Testis (tissue), 3 donors: ENCODE results near the gene SESN2. TPM values are rescaled to one million over a fixed set of nuclear protein-coding genes. Genes with fewer than 3 reads are reported as not detected.

Experiments used
- DNase-seq: peaks from one replicate; pipeline ENCODE4 v3.0.0-alpha.2; 2019
- H3K27ac ChIP-seq, 2 donors: fragments of 200-600 bp; sonication (generic); one replicate each; pipeline ENCODE4 v1.5.1; 2019
- H3K27me3 ChIP-seq: fragments of 200-600 bp; sonication (generic); one replicate; pipeline ENCODE4 v1.5.1; 2019
- H3K36me3 ChIP-seq: fragments of 200-600 bp; sonication (generic); one replicate; pipeline ENCODE4 v1.5.1; 2017; ENCODE audit warnings: low read depth; ENCODE audit errors: missing control alignments
- H3K4me1 ChIP-seq: fragments of 200-600 bp; sonication (generic); one replicate; pipeline ENCODE4 v1.5.1; 2019
- H3K4me3 ChIP-seq, 2 donors: fragments of 200-600 bp; sonication (generic); one replicate each; pipeline ENCODE4 v1.5.1; 2017 to 2019
- H3K9me3 ChIP-seq: fragments of 200-600 bp; sonication (generic); one replicate; pipeline ENCODE4 v1.5.1; 2017
- CTCF ChIP-seq, 3 experiments: fragments of 450-650 bp in 2 of 3; fragments of 200-600 bp in 1 of 3; sonication (generic) in 1 of 3; IDR thresholded peaks; one replicate each; pipeline ENCODE4 v1.5.1; 2016 to 2019; ENCODE audit warnings: antibody characterized with exemption in 3 of 3, mild to moderate bottlenecking in 2 of 3, moderate library complexity in 1 of 3
- POLR2A ChIP-seq: fragments of 450-650 bp; IDR thresholded peaks from one replicate; pipeline ENCODE4 v1.6.1; 2017; ENCODE audit warnings: antibody characterized with exemption, mild to moderate bottlenecking, moderate library complexity
- WGBS, 2 donors: methylation state at CpG; one replicate each; pipeline ENCODE4 v1.1.5; 2018; 5-methylcytosine and 5-hydroxymethylcytosine counted together
- intact Hi-C: fragments of 100-400 bp; cut with DNase I; formaldehyde crosslinking; loops from one replicate; pipeline ENCODE4 v1.15.1; 2023; ENCODE audit warnings: low total_unique reads
- polyA plus RNA-seq: library from polyadenylated mRNA; stranded (reverse); fragments of 350-450 nt; fragmentation: Illumina TruSeq; extraction: RNeasy Lipid Tissue Mini Kit (QIAGEN cat#74804); gene quantifications from one replicate; pipeline ENCODE4 v1.2.3, GENCODE V29; 2014; ENCODE audit warnings: low read depth, low replicate concordance; ENCODE audit not compliant: insufficient read depth
- total RNA-seq, 2 donors: library from RNA; depleted of rRNA; stranded (reverse); fragments of >200 nt; gene quantifications; one replicate each; pipeline ENCODE4 v1.2.3, GENCODE V29; 2016

Gene SESN2
- total and polyA plus RNA-seq, 3 donors from 2014 or later: 16.9 to 43.7 (median 36.7) TPM

GRCh38 chr1:28257736-28258135, 1.6 kb upstream of the SESN2 start:
- Histone ChIP-seq H3K36me3 (no peaks in the 10 kb centered on the region), H3K4me1 (peaks cover 9% of the 10 kb centered on the region), H3K9me3 (no peaks in the 10 kb centered on the region), H3K4me3 (no peak overlapping the region), H3K27me3 (no peaks in the 10 kb centered on the region), H3K27ac (no peak overlapping the region)
- DNase-seq: no peak
- WGBS, 2 donors: 94 to 100% methylated on average over 4 of the region's 4 CpGs
- intact Hi-C loops: no loop called here
- TF ChIP-seq CTCF (IDR thresholded peaks at IDR 0.05) (no peak), POLR2A (no peak)

GRCh38 chr1:28258628-28259251, 578 bp upstream of the SESN2 start:
- no peaks in the 10 kb centered on the region for H3K36me3 ChIP-seq
- intact Hi-C loops: no loop called here
- no peaks in the 10 kb centered on the region for H3K9me3 ChIP-seq
- DNase-seq: peak; percentile 33
- no peak for TF ChIP-seq POLR2A
- TF ChIP-seq CTCF (IDR thresholded peaks at IDR 0.05): no peak
- WGBS, 2 donors: 1 to 3% methylated on average over 12 of the region's 12 CpGs
- peaks cover 13% of the 10 kb centered on the region for H3K4me1 ChIP-seq
- H3K4me3 ChIP-seq: peak overlapping the region; percentile 65 to 98
- H3K27me3 ChIP-seq: no peaks in the 10 kb centered on the region
- H3K27ac ChIP-seq: no peak overlapping the region

GRCh38 chr1:28259934-28260802, 850 bp downstream of the SESN2 start:
- H3K27ac ChIP-seq: peak overlapping the region; percentile 41 to 91
- no peaks in the 10 kb centered on the region for H3K9me3 ChIP-seq
- intact Hi-C loops: no loop called here
- no peaks in the 10 kb centered on the region for H3K27me3 ChIP-seq
- H3K4me1 ChIP-seq: peaks cover 13% of the 10 kb centered on the region
- H3K4me3 ChIP-seq: peak overlapping the region; percentile 65 to 98
- TF ChIP-seq POLR2A (no peak), CTCF (IDR thresholded peaks at IDR 0.05) (no peak)
- peak; percentile 82 for DNase-seq
- WGBS, 2 donors: 2 to 4% methylated on average over 12 to 64 of the region's 66 CpGs
- H3K36me3 ChIP-seq: no peaks in the 10 kb centered on the region

GRCh38 chr1:28260803-28261174, 1.5 kb downstream of the SESN2 start:
- no peaks in the 10 kb centered on the region for H3K36me3 ChIP-seq
- WGBS, 2 donors: 24 to 28% methylated on average over 7 of the region's 7 CpGs
- H3K27me3 ChIP-seq: no peaks in the 10 kb centered on the region
- intact Hi-C loops: no loop called here
- H3K4me1 ChIP-seq: peaks cover 13% of the 10 kb centered on the region
- H3K27ac ChIP-seq: peak overlapping the region in 1 of 2 donors; percentile 91
- no peak for TF ChIP-seq POLR2A
- no peaks in the 10 kb centered on the region for H3K9me3 ChIP-seq
- no peak for DNase-seq
- peak overlapping the region; percentile 65 to 98 for H3K4me3 ChIP-seq

GRCh38 chr1:28264897-28265296, 5.6 kb downstream of the SESN2 start:
- intact Hi-C loops: no loop called here
- Histone ChIP-seq H3K27ac (no peak overlapping the region), H3K4me3 (no peak overlapping the region), H3K4me1 (peaks cover 24% of the 10 kb centered on the region), H3K36me3 (no peaks in the 10 kb centered on the region), H3K27me3 (no peaks in the 10 kb centered on the region), H3K9me3 (no peaks in the 10 kb centered on the region)
- 94 to 100% methylated on average over 1 of the region's 1 CpG for WGBS, 2 donors
- TF ChIP-seq CTCF (IDR thresholded peaks at IDR 0.05) (no peak), POLR2A (no peak)
- no peak for DNase-seq
